Measurements from ENCODE around the gene CEACAM4.

Gene CEACAM4

DNA sequence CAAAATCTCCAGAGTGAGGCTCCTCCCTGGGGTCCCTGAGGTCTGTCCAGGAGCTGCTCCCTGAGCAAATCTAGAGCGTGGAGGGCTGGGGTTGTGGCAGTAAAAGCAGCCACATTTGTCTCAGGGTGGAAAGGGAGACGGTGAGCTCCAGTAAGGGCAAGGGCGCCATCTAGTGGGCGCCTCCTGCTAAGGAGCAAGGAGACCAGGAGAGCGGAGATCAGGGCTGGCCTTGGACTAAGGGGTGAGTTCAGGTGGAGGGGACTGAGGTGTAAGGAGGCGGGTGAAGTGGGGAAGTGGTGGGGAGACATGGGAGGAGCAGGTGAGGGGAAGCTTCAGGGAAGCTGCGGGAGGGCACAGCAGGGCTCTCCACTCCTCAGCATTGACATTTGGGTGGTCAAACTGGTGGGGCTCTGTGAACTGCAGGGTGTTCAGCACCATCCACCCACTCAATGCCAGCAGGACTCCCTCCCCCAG, 56.2 kb downstream of the CEACAM4 start:
- peak; percentile 81 for DNase-seq (ENCODE audit: low spot score)
- TF ChIP-seq, protein P1, sequence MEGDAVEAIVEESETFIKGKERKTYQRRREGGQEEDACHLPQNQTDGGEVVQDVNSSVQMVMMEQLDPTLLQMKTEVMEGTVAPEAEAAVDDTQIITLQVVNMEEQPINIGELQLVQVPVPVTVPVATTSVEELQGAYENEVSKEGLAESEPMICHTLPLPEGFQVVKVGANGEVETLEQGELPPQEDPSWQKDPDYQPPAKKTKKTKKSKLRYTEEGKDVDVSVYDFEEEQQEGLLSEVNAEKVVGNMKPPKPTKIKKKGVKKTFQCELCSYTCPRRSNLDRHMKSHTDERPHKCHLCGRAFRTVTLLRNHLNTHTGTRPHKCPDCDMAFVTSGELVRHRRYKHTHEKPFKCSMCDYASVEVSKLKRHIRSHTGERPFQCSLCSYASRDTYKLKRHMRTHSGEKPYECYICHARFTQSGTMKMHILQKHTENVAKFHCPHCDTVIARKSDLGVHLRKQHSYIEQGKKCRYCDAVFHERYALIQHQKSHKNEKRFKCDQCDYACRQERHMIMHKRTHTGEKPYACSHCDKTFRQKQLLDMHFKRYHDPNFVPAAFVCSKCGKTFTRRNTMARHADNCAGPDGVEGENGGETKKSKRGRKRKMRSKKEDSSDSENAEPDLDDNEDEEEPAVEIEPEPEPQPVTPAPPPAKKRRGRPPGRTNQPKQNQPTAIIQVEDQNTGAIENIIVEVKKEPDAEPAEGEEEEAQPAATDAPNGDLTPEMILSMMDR (IDR thresholded peaks at IDR 0.05; ENCODE audit: borderline replicate concordance, control extremely low read depth, extremely low read depth, insufficient read depth, missing control alignments): peak; percentile 94
- in situ Hi-C loops (cut with MboI; ENCODE audit: low sequenced_read_pairs, unreplicated experiment): loop anchor here (5.0 kb wide), 1 partner anchor 128 kb away; the partner anchor contains the start of gene ERICH4

DNA sequence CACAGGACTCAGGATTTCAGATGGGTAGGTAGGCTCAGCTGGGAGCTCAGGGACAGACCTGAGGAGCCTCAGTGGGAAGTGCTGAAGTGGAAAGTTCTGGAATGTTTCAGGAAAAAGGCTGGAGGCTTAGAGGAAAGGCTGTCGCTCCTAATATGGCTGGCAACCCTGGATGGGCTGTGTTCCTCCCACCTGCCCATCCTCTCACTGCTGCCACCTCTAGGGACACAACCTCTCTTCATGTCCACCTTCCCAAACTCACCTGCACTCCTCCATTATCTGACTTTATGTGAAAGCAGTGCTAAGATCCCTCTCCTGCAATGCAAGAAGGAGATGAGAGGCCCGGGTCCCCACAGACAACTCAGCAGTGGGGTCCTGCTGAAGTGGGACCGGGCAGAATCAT, 56.7 kb downstream of the CEACAM4 start:
- no peak for DNase-seq (ENCODE audit: low spot score)
- TF ChIP-seq, protein P1 (IDR thresholded peaks at IDR 0.05; ENCODE audit: borderline replicate concordance, control extremely low read depth, extremely low read depth, insufficient read depth, missing control alignments): no peak
- in situ Hi-C loops (cut with MboI; ENCODE audit: low sequenced_read_pairs, unreplicated experiment): loop anchor here (5.0 kb wide), 1 partner anchor 128 kb away; the partner anchor contains the start of gene ERICH4

DNA sequence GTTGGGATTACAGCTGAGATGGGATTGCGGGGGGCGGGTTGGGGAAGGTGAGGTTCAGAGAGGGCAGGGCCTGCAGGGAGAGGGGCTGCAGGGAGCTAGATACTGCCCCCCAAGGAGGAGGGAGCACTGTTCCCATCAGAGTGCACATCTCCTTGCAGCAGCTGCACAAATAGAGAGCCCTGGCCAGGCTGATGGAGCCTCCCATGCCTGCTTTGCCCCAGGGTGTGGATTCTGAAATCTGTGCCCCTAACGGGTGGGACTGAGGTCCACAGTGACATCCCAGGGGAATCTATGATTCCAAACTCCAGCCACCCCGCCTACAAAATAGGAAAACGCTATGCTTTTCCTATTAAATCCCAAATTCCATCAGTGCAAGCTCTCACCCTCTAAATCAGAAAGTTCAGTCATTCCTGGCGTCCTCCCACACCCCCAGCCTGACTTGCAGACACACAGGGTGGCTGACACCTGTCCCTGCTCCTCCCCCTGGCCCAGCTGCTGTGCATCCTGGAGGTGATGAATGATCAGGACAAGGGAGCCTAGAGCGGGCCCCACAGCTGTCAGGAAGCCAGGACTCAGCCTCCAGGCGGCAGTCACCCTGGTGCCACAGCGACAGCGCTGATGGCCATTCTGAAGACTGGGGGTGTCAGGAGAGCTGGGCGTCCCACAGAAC, 57.3 kb downstream of the CEACAM4 start:
- TF ChIP-seq, protein P1 (IDR thresholded peaks at IDR 0.05; ENCODE audit: borderline replicate concordance, control extremely low read depth, extremely low read depth, insufficient read depth, missing control alignments): no peak
- DNase-seq (ENCODE audit: low spot score): no peak
- in situ Hi-C loops (cut with MboI; ENCODE audit: low sequenced_read_pairs, unreplicated experiment): loop anchor here (5.0 kb wide), 1 partner anchor 127 kb away; the partner anchor contains the start of gene ERICH4
